Measurements from ENCODE around the gene ACAD9. TPM values are rescaled to one million over a fixed set of nuclear protein-coding genes. Genes with fewer than 3 reads are reported as not detected.

Gene ACAD9
- total RNA-seq, 1 donor from 2014 or later, result 60.8 TPM

- Mint-ChIP-seq H3K9me3 (no peaks in the 10 kb centered on the region), H3K4me1 (ENCODE audit: low read depth) (no peaks in the 10 kb centered on the region), H3K4me3 (ENCODE audit: low read depth) (no peak overlapping the region), H3K27me3 (ENCODE audit: low read depth) (peaks cover 9% of the 10 kb centered on the region), H3K36me3 (ENCODE audit: low read depth) (no peaks in the 10 kb centered on the region), H3K27ac (no peak overlapping the region)
- intact Hi-C loops (cut with micrococcal nuclease), result no loop called here
- DNase-seq (ENCODE audit: low spot score), result no peak
These were observed 56.9 kb downstream of the ACAD9 start for GRCh38 chr3:128936341-128936740.

GRCh38 chr3:128940252-128940651, 60.8 kb downstream of the ACAD9 start:
- intact Hi-C loops (cut with micrococcal nuclease), result no loop called here
- Mint-ChIP-seq H3K4me3 (ENCODE audit: low read depth) (no peak overlapping the region), H3K9me3 (no peaks in the 10 kb centered on the region), H3K27ac (no peak overlapping the region), H3K4me1 (ENCODE audit: low read depth) (no peaks in the 10 kb centered on the region), H3K36me3 (ENCODE audit: low read depth) (no peaks in the 10 kb centered on the region), H3K27me3 (ENCODE audit: low read depth) (peaks cover 9% of the 10 kb centered on the region)
- DNase-seq (ENCODE audit: low spot score), result no peak

GRCh38 chr3:128942161-128942952, 62.9 kb downstream of the ACAD9 start:
- Mint-ChIP-seq H3K4me1 (ENCODE audit: low read depth) (no peaks in the 10 kb centered on the region), H3K9me3 (no peaks in the 10 kb centered on the region), H3K4me3 (ENCODE audit: low read depth) (no peak overlapping the region), H3K36me3 (ENCODE audit: low read depth) (no peaks in the 10 kb centered on the region), H3K27ac (no peak overlapping the region), H3K27me3 (ENCODE audit: low read depth) (peaks cover 13% of the 10 kb centered on the region)
- intact Hi-C loops (cut with micrococcal nuclease), result no loop called here
- DNase-seq (ENCODE audit: low spot score), result no peak

DNA sequence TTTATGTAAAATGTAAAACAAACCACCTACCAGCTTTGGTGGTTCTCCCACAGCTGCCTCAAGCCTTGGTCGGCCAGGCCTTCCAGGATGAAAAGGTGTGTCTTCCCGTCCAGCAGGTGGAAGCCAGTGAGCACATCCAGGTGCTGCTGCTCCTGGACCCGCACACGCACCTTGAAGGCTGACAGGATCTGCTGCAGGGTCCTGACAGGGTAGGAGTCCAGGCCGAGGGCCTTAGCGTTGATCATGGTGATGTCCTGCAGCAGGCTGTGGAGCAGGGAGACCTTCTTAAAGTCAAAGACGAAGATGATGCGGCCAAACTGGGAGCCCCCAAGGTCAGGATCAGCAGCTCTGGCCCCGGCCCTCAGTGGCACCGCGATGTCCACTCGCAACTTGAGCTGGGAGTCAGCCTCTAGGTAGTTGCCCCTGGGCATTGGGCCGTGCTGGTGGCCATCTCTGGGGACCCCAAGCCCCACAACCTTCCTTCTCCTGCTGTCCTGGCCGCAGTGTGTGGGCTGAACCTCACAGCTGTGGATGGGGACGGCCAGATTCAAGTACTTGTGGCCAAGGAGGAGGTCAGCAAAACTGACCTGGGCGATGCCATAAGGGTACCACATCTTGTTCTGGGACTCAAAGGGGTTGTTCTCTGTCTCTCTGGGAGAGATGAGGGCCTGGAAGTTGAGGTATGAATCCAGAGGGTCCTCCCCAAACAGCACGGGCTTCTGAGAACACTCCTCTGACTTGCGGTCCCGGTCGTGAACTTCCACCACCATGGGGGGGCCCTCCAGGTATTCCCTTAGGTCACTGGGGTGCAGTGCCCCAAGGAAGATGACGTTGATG, 65.8 kb downstream of the ACAD9 start:
- Mint-ChIP-seq H3K4me1 (ENCODE audit: low read depth) (no peaks in the 10 kb centered on the region), H3K27me3 (ENCODE audit: low read depth) (peaks cover 10% of the 10 kb centered on the region), H3K27ac (no peak overlapping the region)

DNA sequence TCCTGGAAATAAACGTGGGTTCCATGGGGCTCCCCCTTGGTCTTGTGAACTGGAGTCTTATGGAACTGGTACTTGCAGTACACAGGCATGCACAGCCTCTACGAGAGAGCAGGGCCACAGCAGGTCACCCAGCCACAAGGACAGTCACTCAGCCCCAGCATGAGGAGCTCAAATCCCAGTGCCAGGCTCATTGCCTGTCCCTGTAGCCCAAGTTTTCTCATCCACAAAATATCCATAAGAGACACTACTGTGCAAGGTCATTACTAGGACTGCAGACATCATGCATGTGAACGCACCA, 66.4 kb downstream of the ACAD9 start:
- Mint-ChIP-seq H3K27me3 (ENCODE audit: low read depth) (peaks cover 10% of the 10 kb centered on the region), H3K9me3 (no peaks in the 10 kb centered on the region), H3K27ac (no peak overlapping the region), H3K4me3 (ENCODE audit: low read depth) (no peak overlapping the region), H3K36me3 (ENCODE audit: low read depth) (no peaks in the 10 kb centered on the region), H3K4me1 (ENCODE audit: low read depth) (no peaks in the 10 kb centered on the region)
- intact Hi-C loops (cut with micrococcal nuclease), result no loop called here
- no peak for DNase-seq (ENCODE audit: low spot score)

More for the DNA sequence above, 65.8 kb downstream of the ACAD9 start:
- Mint-ChIP-seq H3K4me3 (ENCODE audit: low read depth) (no peak overlapping the region), H3K36me3 (ENCODE audit: low read depth) (no peaks in the 10 kb centered on the region), H3K9me3 (no peaks in the 10 kb centered on the region)
- DNase-seq (ENCODE audit: low spot score), result no peak
- intact Hi-C loops (cut with micrococcal nuclease), result no loop called here

GRCh38 chr3:128946411-128946810, 67.0 kb downstream of the ACAD9 start:
- no peak for DNase-seq (ENCODE audit: low spot score)
- intact Hi-C loops (cut with micrococcal nuclease), result no loop called here
- Mint-ChIP-seq H3K9me3 (no peaks in the 10 kb centered on the region), H3K4me1 (ENCODE audit: low read depth) (no peaks in the 10 kb centered on the region), H3K36me3 (ENCODE audit: low read depth) (no peaks in the 10 kb centered on the region), H3K27ac (no peak overlapping the region), H3K27me3 (ENCODE audit: low read depth) (peaks cover 9% of the 10 kb centered on the region), H3K4me3 (ENCODE audit: low read depth) (no peak overlapping the region)

DNA sequence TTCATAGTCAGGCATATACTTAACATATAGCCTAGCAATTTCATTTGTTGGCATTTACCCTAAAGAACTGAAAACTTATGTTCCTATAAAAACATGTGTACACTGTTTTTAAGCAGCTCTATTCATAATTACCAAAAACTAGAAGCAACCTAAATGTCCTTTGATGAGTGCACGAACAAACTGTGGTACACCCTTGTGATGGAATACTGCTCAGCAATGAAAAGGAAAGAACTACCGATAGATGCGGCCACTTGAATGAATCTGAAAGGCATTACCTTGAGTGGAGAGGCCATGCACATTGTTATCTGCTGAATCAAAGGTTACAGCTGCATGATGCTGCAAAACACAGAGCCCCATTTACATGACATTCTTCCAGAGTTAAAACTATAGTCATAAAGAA, 69.7 kb downstream of the ACAD9 start:
- H3K4me1 Mint-ChIP-seq (ENCODE audit: low read depth), result no peaks in the 10 kb centered on the region
- H3K27me3 Mint-ChIP-seq (ENCODE audit: low read depth), result peaks cover 8% of the 10 kb centered on the region
- intact Hi-C loops (cut with micrococcal nuclease), result no loop called here
- DNase-seq (ENCODE audit: low spot score), result no peak
- H3K36me3 Mint-ChIP-seq (ENCODE audit: low read depth), result no peaks in the 10 kb centered on the region
- no peak overlapping the region for H3K27ac Mint-ChIP-seq
- H3K9me3 Mint-ChIP-seq, result no peaks in the 10 kb centered on the region
- H3K4me3 Mint-ChIP-seq (ENCODE audit: low read depth), result no peak overlapping the region

DNA sequence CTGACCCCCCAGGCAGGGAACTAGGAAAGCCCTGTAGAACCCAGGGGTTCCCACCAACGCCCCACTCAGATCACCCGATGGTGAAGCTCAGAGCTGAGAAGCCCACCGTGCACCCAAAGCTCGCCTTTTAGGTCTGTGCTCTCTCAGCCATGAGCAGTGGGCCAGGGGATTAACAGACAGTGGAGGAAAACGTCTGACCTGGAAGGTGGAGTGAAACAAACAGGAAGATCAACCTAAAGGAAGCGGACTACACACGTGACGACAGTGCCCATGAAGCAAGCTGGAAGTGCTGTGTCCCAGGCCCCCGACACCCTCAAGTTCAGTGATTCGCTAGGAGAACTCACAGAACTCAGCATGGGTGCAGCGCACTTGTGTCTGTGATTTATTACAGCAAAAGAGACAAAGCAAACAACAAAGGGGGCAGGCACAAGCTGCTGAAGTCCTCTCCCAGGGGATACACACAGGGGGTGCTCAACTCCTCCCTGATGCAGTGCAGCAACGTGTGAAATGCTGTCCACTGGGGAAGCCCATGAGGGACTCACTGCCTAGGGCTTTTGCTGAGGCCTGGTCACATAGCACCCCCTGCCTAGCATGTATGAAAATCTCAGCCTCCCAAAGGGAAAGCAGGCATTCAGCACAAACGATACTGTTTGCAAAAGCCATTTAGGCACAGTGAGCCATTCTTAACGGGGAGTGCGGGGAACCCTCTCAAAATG, 71.0 kb downstream of the ACAD9 start:
- Mint-ChIP-seq H3K9me3 (no peaks in the 10 kb centered on the region), H3K27me3 (ENCODE audit: low read depth) (peaks cover 8% of the 10 kb centered on the region), H3K27ac (no peak overlapping the region), H3K36me3 (ENCODE audit: low read depth) (no peaks in the 10 kb centered on the region), H3K4me1 (ENCODE audit: low read depth) (no peaks in the 10 kb centered on the region), H3K4me3 (ENCODE audit: low read depth) (no peak overlapping the region)
- no peak for DNase-seq (ENCODE audit: low spot score)
- intact Hi-C loops (cut with micrococcal nuclease), result no loop called here

DNA sequence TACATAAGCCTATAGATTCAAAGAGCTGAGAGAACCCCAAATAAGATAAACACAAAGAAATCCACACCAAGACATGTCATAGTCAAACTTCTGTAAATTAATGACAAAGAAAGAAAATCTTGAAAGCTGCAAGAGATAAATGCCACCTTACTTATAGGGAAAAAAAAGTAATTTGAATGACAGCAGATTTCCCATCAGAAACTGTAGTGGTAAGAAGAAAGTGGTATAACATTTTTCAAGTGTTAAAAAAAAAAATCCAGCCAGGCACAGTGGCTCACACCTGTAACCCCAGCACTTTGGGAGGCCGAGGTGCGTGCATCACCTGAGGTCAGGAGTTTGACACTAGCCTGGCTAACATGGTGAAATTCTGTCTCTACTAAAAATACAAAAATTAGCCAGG, 77.0 kb downstream of the ACAD9 start:
- DNase-seq (ENCODE audit: low spot score), result no peak
- H3K9me3 Mint-ChIP-seq, result peaks cover 3% of the 10 kb centered on the region
- no peak overlapping the region for H3K27ac Mint-ChIP-seq
- no peaks in the 10 kb centered on the region for H3K4me1 Mint-ChIP-seq (ENCODE audit: low read depth)
- intact Hi-C loops (cut with micrococcal nuclease), result no loop called here
- no peak overlapping the region for H3K4me3 Mint-ChIP-seq (ENCODE audit: low read depth)
- H3K27me3 Mint-ChIP-seq (ENCODE audit: low read depth), result peaks cover 4% of the 10 kb centered on the region
- H3K36me3 Mint-ChIP-seq (ENCODE audit: low read depth), result no peaks in the 10 kb centered on the region

Other genes starting within 250 kb of the ACAD9 start
- 212 and 217 TPM in 2 replicates for gene RPN1, start 228.8 kb upstream of the ACAD9 start, total RNA-seq
- 320 and 322 TPM in 2 replicates for gene RAB7A, start 153.4 kb upstream of the ACAD9 start, total RNA-seq
- gene CFAP92, start 114.5 kb downstream of the ACAD9 start, total RNA-seq, result 0.37 TPM in 1 of 2 replicates, not detected in the other
- gene EFCC1, start 121.7 kb downstream of the ACAD9 start, total RNA-seq, result 0.11 and 0.32 TPM in 2 replicates
- gene GP9, start 181.2 kb downstream of the ACAD9 start, total RNA-seq, result not detected in 2 replicates
- gene RAB43, start 242.2 kb downstream of the ACAD9 start, total RNA-seq, result 30.7 and 32.1 TPM in 2 replicates